ENCODE measurements around the gene CALD1.

The CALD1 gene

GRCh38 chr7:134755422-134756022 is 23.9 kb upstream of the CALD1 start:
- Histone ChIP-seq H3K4me1 (ENCODE audit: control insufficient read depth, low read length) (peaks cover 17% of the 10 kb centered on the region), H3K36me3 (ENCODE audit: control insufficient read depth, low read length) (no peaks in the 10 kb centered on the region), H3K4me3 (ENCODE audit: low read length) (no peak overlapping the region), H3K9me2 (replicated peaks; ENCODE audit: control insufficient read depth, low read length) (no peaks in the 10 kb centered on the region), H3K27me3 (ENCODE audit: control insufficient read depth, low read length) (no peaks in the 10 kb centered on the region), H4K20me1 (ENCODE audit: control insufficient read depth, insufficient read depth, low read depth, low read length) (no peaks in the 10 kb centered on the region), H3K27ac (ENCODE audit: low read depth, low read length) (no peak overlapping the region), H3F3A (ENCODE audit: control insufficient read depth, insufficient read depth) (no peaks in the 10 kb centered on the region), H3K9me3 (ENCODE audit: control insufficient read depth, insufficient read depth, low read length) (no peaks in the 10 kb centered on the region), H3K79me2 (ENCODE audit: control insufficient read depth, low read length) (no peaks in the 10 kb centered on the region), H3K4me2 (ENCODE audit: low read length) (no peak overlapping the region)
- TF ChIP-seq EZH2phosphoT487 (IDR thresholded peaks at IDR 0.05; ENCODE audit: borderline replicate concordance, low read length), result no peak
- peak; percentile 57 for TF ChIP-seq CTCF (IDR thresholded peaks at IDR 0.05; ENCODE audit: low read depth, low read length, poor library complexity, severe bottlenecking)

- H3K79me2 ChIP-seq (ENCODE audit: control insufficient read depth, low read length), result no peaks in the 10 kb centered on the region
- H3K4me3 ChIP-seq (ENCODE audit: low read length), result no peak overlapping the region
- no peaks in the 10 kb centered on the region for H3K9me3 ChIP-seq (ENCODE audit: control insufficient read depth, insufficient read depth, low read length)
- H4K20me1 ChIP-seq (ENCODE audit: control insufficient read depth, insufficient read depth, low read depth, low read length), result no peaks in the 10 kb centered on the region
- H3K4me1 ChIP-seq (ENCODE audit: control insufficient read depth, low read length), result peaks cover 34% of the 10 kb centered on the region
- H3K4me2 ChIP-seq (ENCODE audit: low read length), result no peak overlapping the region
- H3K27me3 ChIP-seq (ENCODE audit: control insufficient read depth, low read length), result no peaks in the 10 kb centered on the region
- H3K36me3 ChIP-seq (ENCODE audit: control insufficient read depth, low read length), result no peaks in the 10 kb centered on the region
- no peaks in the 10 kb centered on the region for H3F3A ChIP-seq (ENCODE audit: control insufficient read depth, insufficient read depth)
- TF ChIP-seq CTCF (IDR thresholded peaks at IDR 0.05; ENCODE audit: low read depth, low read length, poor library complexity, severe bottlenecking) (no peak), EZH2phosphoT487 (IDR thresholded peaks at IDR 0.05; ENCODE audit: borderline replicate concordance, low read length) (no peak)
- H3K9me2 ChIP-seq (replicated peaks; ENCODE audit: control insufficient read depth, low read length), result no peaks in the 10 kb centered on the region
- no peak overlapping the region for H3K27ac ChIP-seq (ENCODE audit: low read depth, low read length)
Observed at GRCh38 chr7:134757938-134758337, 21.5 kb upstream of the CALD1 start.

GRCh38 chr7:134758981-134759380 is 20.5 kb upstream of the CALD1 start:
- H3K4me1 ChIP-seq (ENCODE audit: control insufficient read depth, low read length), result peaks cover 34% of the 10 kb centered on the region
- H3K4me2 ChIP-seq (ENCODE audit: low read length), result no peak overlapping the region
- no peaks in the 10 kb centered on the region for H3K9me2 ChIP-seq (replicated peaks; ENCODE audit: control insufficient read depth, low read length)
- TF ChIP-seq CTCF (IDR thresholded peaks at IDR 0.05; ENCODE audit: low read depth, low read length, poor library complexity, severe bottlenecking) (no peak), EZH2phosphoT487 (IDR thresholded peaks at IDR 0.05; ENCODE audit: borderline replicate concordance, low read length) (no peak)
- H3K27ac ChIP-seq (ENCODE audit: low read depth, low read length), result no peak overlapping the region
- no peaks in the 10 kb centered on the region for H4K20me1 ChIP-seq (ENCODE audit: control insufficient read depth, insufficient read depth, low read depth, low read length)
- H3F3A ChIP-seq (ENCODE audit: control insufficient read depth, insufficient read depth), result no peaks in the 10 kb centered on the region
- no peaks in the 10 kb centered on the region for H3K36me3 ChIP-seq (ENCODE audit: control insufficient read depth, low read length)
- H3K27me3 ChIP-seq (ENCODE audit: control insufficient read depth, low read length), result no peaks in the 10 kb centered on the region
- H3K79me2 ChIP-seq (ENCODE audit: control insufficient read depth, low read length), result no peaks in the 10 kb centered on the region
- H3K4me3 ChIP-seq (ENCODE audit: low read length), result no peak overlapping the region
- no peaks in the 10 kb centered on the region for H3K9me3 ChIP-seq (ENCODE audit: control insufficient read depth, insufficient read depth, low read length)
